Hepatocyte (in vitro differentiated cells): Measurements from ENCODE around the gene SRRM2. TPM values are rescaled to one million over a fixed set of nuclear protein-coding genes. Genes with fewer than 3 reads are reported as not detected.

Source experiments
- DNase-seq: peaks from one replicate; pipeline ENCODE4 v3.0.0-alpha.2; 2016; ENCODE audit warnings: low spot score
- H2AFZ ChIP-seq: fragments of 200-600 bp; sonication (generic); 2 replicates; pipeline ENCODE4 v1.6.0; 2016; ENCODE audit warnings: antibody characterized with exemption, mild to moderate bottlenecking
- H3K27ac ChIP-seq: fragments of 200-600 bp; sonication (generic); 2 replicates; pipeline ENCODE4 v1.5.1; 2016; ENCODE audit warnings: mild to moderate bottlenecking
- H3K27me3 ChIP-seq: fragments of 200-600 bp; sonication (generic); 2 replicates; pipeline ENCODE4 v1.6.1; 2016
- H3K36me3 ChIP-seq: fragments of 200-600 bp; sonication (generic); replicated peaks from 2 replicates; pipeline ENCODE4 v1.5.1; 2016; ENCODE audit warnings: low read depth; ENCODE audit not compliant: insufficient read depth
- H3K4me1 ChIP-seq: fragments of 200-600 bp; sonication (generic); 2 replicates; pipeline ENCODE4 v1.5.1; 2016; ENCODE audit warnings: mild to moderate bottlenecking, moderate library complexity; ENCODE audit not compliant: insufficient read depth
- H3K4me2 ChIP-seq: fragments of 200-600 bp; sonication (generic); 2 replicates; pipeline ENCODE4 v1.6.0; 2016
- H3K4me3 ChIP-seq: fragments of 200-600 bp; sonication (generic); 2 replicates; pipeline ENCODE4 v1.5.1; 2016; ENCODE audit warnings: mild to moderate bottlenecking
- H3K79me2 ChIP-seq: fragments of 200-600 bp; sonication (generic); 2 replicates; pipeline ENCODE4 v1.6.0; 2017; ENCODE audit warnings: mild to moderate bottlenecking
- H3K9me2 ChIP-seq: fragments of 200-600 bp; sonication (generic); replicated peaks from 2 replicates; pipeline ENCODE4 v1.6.0; 2017; ENCODE audit warnings: mild to moderate bottlenecking; ENCODE audit not compliant: insufficient read depth
- H3K9me3 ChIP-seq: fragments of 200-600 bp; sonication (generic); 2 replicates; pipeline ENCODE4 v1.5.1; 2016; ENCODE audit warnings: low read depth, mild to moderate bottlenecking
- H4K20me1 ChIP-seq: fragments of 200-600 bp; sonication (generic); 2 replicates; pipeline ENCODE4 v1.6.0; 2016; ENCODE audit warnings: mild to moderate bottlenecking; ENCODE audit not compliant: insufficient read depth, poor library complexity, severe bottlenecking
- CTCF ChIP-seq: fragments of 200-600 bp; sonication (generic); IDR thresholded peaks from 2 replicates; pipeline ENCODE4 v1.5.1; 2016; ENCODE audit warnings: antibody characterized with exemption, mild to moderate bottlenecking; ENCODE audit not compliant: poor library complexity
- EZH2 ChIP-seq: fragments of 200-600 bp; sonication (generic); IDR thresholded peaks from 2 replicates; pipeline ENCODE4 v1.6.1; 2016; ENCODE audit warnings: antibody characterized with exemption, mild to moderate bottlenecking, borderline replicate concordance
- EZH2phosphoT487 ChIP-seq: fragments of 200-600 bp; sonication (generic); IDR thresholded peaks from one replicate; pipeline ENCODE4 v1.6.1; 2018; ENCODE audit warnings: antibody characterized with exemption, mild to moderate bottlenecking, low read depth, moderate library complexity; ENCODE audit not compliant: unreplicated experiment, severe bottlenecking
- WGBS: methylation state at CpG from one replicate; pipeline ENCODE4 v1.1.6; 2016; ENCODE audit warnings: low lambda C conversion rate; ENCODE audit errors: missing lambda C conversion rate; 5-methylcytosine and 5-hydroxymethylcytosine counted together
- polyA plus RNA-seq: library from polyadenylated mRNA; unstranded; fragments of >200 nt; fragmentation: Nextera tagmentation; extraction: Ambion mirVana; gene quantifications from 2 replicates; pipeline ENCODE4 v1.2.1, GENCODE V29; 2016
- total RNA-seq: library from RNA; depleted of rRNA; stranded (reverse); fragments of >200 nt; gene quantifications from 2 replicates; pipeline ENCODE4 v1.2.3, GENCODE V29; 2014

The SRRM2 gene
- total and polyA plus RNA-seq, 2 experiments from 2014 or later, result 142 to 403 TPM

DNA sequence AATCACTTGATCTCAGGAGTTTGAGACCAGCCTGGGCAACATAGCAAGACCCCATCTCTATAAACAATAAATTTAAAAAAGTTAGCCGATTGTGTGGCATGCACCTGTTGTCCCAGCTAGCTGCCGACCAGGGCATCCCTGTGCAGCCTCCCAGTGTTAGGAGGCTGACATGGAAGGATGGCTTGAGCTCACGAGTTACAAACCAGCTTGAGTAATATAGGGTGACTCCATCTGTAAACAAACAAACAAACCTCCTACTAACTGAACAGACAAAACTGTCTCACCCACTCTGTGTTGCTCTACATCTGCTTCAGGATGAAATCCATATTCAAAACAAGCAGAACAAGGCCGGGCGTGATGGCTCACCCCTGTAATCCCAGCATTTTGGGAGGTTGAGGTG lies 25.5 kb upstream of the SRRM2 start:
- Histone ChIP-seq H3K4me1 (no peaks in the 10 kb centered on the region), H2AFZ (no peak overlapping the region), H3K79me2 (no peaks in the 10 kb centered on the region), H3K4me3 (no peak overlapping the region), H3K27me3 (no peaks in the 10 kb centered on the region), H3K36me3 (no peaks in the 10 kb centered on the region), H3K27ac (no peak overlapping the region), H3K9me3 (no peaks in the 10 kb centered on the region), H3K4me2 (no peak overlapping the region), H3K9me2 (no peaks in the 10 kb centered on the region), H4K20me1 (no peaks in the 10 kb centered on the region)
- DNase-seq, result no peak
- WGBS, result 90% methylated on average over 5 of the region's 5 CpGs
- TF ChIP-seq EZH2 (no peak), EZH2phosphoT487 (no peak), CTCF (no peak)

GRCh38 chr16:2728034-2728433 lies 24.4 kb upstream of the SRRM2 start:
- Histone ChIP-seq H3K4me1 (no peaks in the 10 kb centered on the region), H3K36me3 (no peaks in the 10 kb centered on the region), H4K20me1 (no peaks in the 10 kb centered on the region), H2AFZ (no peak overlapping the region), H3K9me2 (no peaks in the 10 kb centered on the region), H3K27ac (no peak overlapping the region), H3K27me3 (no peaks in the 10 kb centered on the region), H3K79me2 (no peaks in the 10 kb centered on the region), H3K9me3 (no peaks in the 10 kb centered on the region), H3K4me3 (no peak overlapping the region), H3K4me2 (no peak overlapping the region)
- no peak for TF ChIP-seq CTCF
- TF ChIP-seq EZH2phosphoT487, result no peak
- TF ChIP-seq EZH2, result no peak
- DNase-seq, result no peak
- 92% methylated on average over 7 of the region's 7 CpGs for WGBS

GRCh38 chr16:2734844-2735515 lies 17.5 kb upstream of the SRRM2 start:
- no peak overlapping the region for H3K4me2 ChIP-seq
- WGBS, result 92% methylated on average over 10 of the region's 10 CpGs
- H2AFZ ChIP-seq, result no peak overlapping the region
- no peak overlapping the region for H3K4me3 ChIP-seq
- no peaks in the 10 kb centered on the region for H3K9me3 ChIP-seq
- no peaks in the 10 kb centered on the region for H3K9me2 ChIP-seq
- peaks cover 6% of the 10 kb centered on the region for H3K4me1 ChIP-seq
- DNase-seq, result no peak
- H3K27me3 ChIP-seq, result no peaks in the 10 kb centered on the region
- no peaks in the 10 kb centered on the region for H3K36me3 ChIP-seq
- no peaks in the 10 kb centered on the region for H3K79me2 ChIP-seq
- no peak overlapping the region for H3K27ac ChIP-seq
- TF ChIP-seq CTCF (no peak), EZH2 (no peak), EZH2phosphoT487 (no peak)
- no peaks in the 10 kb centered on the region for H4K20me1 ChIP-seq
